GM10266 (cell line): Measurements from ENCODE around the gene ZMYND19.
A peak's percentile ranks its signal among the peaks of the same experiment; 100 is the strongest.

ENCODE experiments used
- DNase-seq: peaks from one replicate; pipeline ENCODE4 v3.0.0; 2012; ENCODE audit errors: extremely low spot score
- CTCF ChIP-seq: IDR thresholded peaks from 2 replicates; pipeline ENCODE4 v1.5.1; 2012; ENCODE audit warnings: mild to moderate bottlenecking, low read depth; ENCODE audit not compliant: control insufficient read depth, insufficient read depth; ENCODE audit errors: missing control alignments

ZMYND19 gene

GRCh38 chr9:137619240-137620047 is 29.1 kb upstream of the ZMYND19 start:
- TF ChIP-seq CTCF = no peak
- DNase-seq = peak; percentile 72

- no peak for TF ChIP-seq CTCF
- DNase-seq = peak; percentile 100
Observed at GRCh38 chr9:137618105-137619067, 28.1 kb upstream of the ZMYND19 start, which contains the start of gene EHMT1. EHMT1 (plus strand) TSS chr9:137619005; CDS start chr9:137619029, 24 bp downstream.

- TF ChIP-seq CTCF = no peak
- no peak for DNase-seq
Observed at GRCh38 chr9:137615387-137615871, 25.1 kb upstream of the ZMYND19 start.

GRCh38 chr9:137614631-137615386 is 24.5 kb upstream of the ZMYND19 start:
- TF ChIP-seq CTCF = no peak
- DNase-seq = no peak

GRCh38 chr9:137613738-137614523 is 23.6 kb upstream of the ZMYND19 start:
- no peak for DNase-seq
- no peak for TF ChIP-seq CTCF

GRCh38 chr9:137613259-137613658 is 22.9 kb upstream of the ZMYND19 start:
- DNase-seq = no peak
- no peak for TF ChIP-seq CTCF
